ENCODE data around the gene PGS1. TPM values are rescaled to one million over a fixed set of nuclear protein-coding genes. Genes with fewer than 3 reads are reported as not detected.

PGS1 gene
- total RNA-seq, 5 donors from 2014 or later (not counting 1 experiment from before 2014, with no cell fraction given), result 60.5 to 87.2 (median 78.9) TPM

DNA sequence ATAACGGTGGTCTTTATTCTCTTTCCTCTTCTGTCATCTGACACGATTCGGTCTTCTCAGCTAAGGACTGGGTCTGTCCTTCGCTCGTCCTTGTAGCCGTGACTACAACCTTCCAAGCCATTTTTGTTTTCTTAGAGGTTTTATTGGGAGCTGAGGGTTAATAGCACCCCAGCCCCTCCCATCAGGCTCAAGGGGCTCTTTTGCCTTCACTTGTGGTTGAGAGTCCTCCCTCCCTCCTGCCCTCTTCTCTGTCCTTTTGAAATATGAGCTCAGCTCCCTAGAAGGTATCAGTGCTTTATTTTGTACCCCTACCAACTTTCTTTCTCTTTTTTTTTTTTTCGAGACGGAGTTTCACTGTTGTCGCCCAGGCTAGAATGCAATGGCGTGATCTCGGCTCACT, 43.2 kb upstream of the PGS1 start:
- ChIA-PET CTCF (interaction anchor here in 1 of 2 donors (0.5 kb wide), 1 partner anchor 377 kb away, joined by 6 read pairs; no protein-coding TSS in a partner anchor), POLR2A (interaction anchor here in 1 of 2 donors (1.5 kb wide), 1 partner anchor 19 kb away, joined by 3 read pairs; no protein-coding TSS in a partner anchor)
- H3K4me3 Mint-ChIP-seq, result no peak overlapping the region
- no peaks in the 10 kb centered on the region for H3K36me3 Mint-ChIP-seq
- H3K27me3 ChIP-seq (replicated peaks in 1 of 2; ENCODE audit: control insufficient read depth in 2 of 2, extremely low read depth in 1 of 2, insufficient read depth in 2 of 2, low read length in 1 of 2), result no peaks in the 10 kb centered on the region
- no peaks in the 10 kb centered on the region for H3K9me3 ChIP-seq
- H3K4me3 ChIP-seq (ENCODE audit: control insufficient read depth in 1 of 2, extremely low read depth in 1 of 2, low read length in 1 of 2), result no peak overlapping the region
- H3K27me3 Mint-ChIP-seq, result no peaks in the 10 kb centered on the region
- H3K27ac ChIP-seq (ENCODE audit: low read length), result no peak overlapping the region
- H3K36me3 ChIP-seq (ENCODE audit: control insufficient read depth in 2 of 2, extremely low read depth in 1 of 2, insufficient read depth in 1 of 2, low read length in 1 of 2), result no peaks in the 10 kb centered on the region
- ATAC-seq (replicated peaks in 1 of 4) (no peak), DNase-seq (no peak)
- no peak overlapping the region for H3K27ac Mint-ChIP-seq
- H3K4me1 ChIP-seq (ENCODE audit: control insufficient read depth in 1 of 2, extremely low read depth in 1 of 2, insufficient read depth in 2 of 2, low read length in 2 of 2), result peaks cover 20 to 37% of the 10 kb centered on the region in 2 experiments
- WGBS (ENCODE audit: insufficient coverage), result 92% methylated on average over 2 of the region's 11 CpGs
- H3K4me1 Mint-ChIP-seq, result peaks cover 35 to 56% (median 48%) of the 10 kb centered on the region in 3 donors
- H3K9me3 Mint-ChIP-seq, result no peaks in the 10 kb centered on the region

DNA sequence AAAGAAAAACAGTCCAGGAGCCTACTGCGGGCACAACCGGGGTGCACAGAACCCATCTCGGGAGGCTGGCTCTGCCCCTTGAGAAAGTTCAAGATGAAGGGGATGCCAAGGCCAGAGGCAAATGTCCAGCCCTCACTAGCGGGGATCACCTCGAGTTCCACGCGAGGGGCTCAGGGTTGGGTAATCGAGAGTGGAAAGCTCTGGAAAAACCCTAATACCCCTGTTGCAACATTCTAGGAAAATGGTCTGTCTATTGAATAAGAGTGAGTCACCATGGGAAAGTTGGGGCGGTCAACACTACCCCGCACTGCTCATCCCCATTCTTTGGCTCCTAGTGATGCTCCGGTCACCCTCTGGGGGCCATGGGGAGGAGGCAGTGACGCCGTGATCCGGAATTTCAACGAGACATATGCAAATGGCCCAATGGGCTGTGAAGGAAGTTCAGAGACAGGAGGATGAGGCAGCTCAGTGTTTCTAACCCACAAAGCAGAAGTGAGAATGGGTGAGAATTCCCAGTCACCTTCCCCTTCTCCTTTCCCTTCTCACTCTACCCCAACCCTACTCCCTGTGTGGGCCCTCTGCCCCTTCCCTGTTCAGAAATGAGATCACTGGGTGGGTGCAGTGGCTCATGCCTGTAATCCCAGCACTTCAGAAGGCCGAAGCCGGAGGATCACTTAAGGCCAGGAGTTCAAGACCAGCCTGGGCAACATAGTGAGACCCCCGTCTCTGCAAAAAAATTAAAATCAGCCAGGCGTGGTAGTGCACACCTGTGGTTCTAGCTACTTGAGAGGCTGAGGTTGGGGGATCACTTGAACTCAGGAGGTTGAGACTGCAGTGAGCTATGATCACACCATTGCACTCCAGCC, 41.0 kb upstream of the PGS1 start:
- WGBS (ENCODE audit: insufficient coverage), result 96% methylated on average over 4 of the region's 19 CpGs
- peaks cover 41 to 60% (median 52%) of the 10 kb centered on the region in 3 donors for H3K4me1 Mint-ChIP-seq
- Histone ChIP-seq H3K9me3 (no peaks in the 10 kb centered on the region), H3K27ac (ENCODE audit: low read length) (no peak overlapping the region), H3K27me3 (replicated peaks in 1 of 2; ENCODE audit: control insufficient read depth in 2 of 2, extremely low read depth in 1 of 2, insufficient read depth in 2 of 2, low read length in 1 of 2) (no peaks in the 10 kb centered on the region), H3K4me3 (ENCODE audit: control insufficient read depth in 1 of 2, extremely low read depth in 1 of 2, low read length in 1 of 2) (no peak overlapping the region), H3K36me3 (ENCODE audit: control insufficient read depth in 2 of 2, extremely low read depth in 1 of 2, insufficient read depth in 1 of 2, low read length in 1 of 2) (no peaks in the 10 kb centered on the region), H3K4me1 (ENCODE audit: control insufficient read depth in 1 of 2, extremely low read depth in 1 of 2, insufficient read depth in 2 of 2, low read length in 2 of 2) (peaks cover 18 to 54% of the 10 kb centered on the region in 2 experiments)
- peak overlapping the region in 1 of 2 donors; percentile 67 for H3K27ac Mint-ChIP-seq
- no peaks in the 10 kb centered on the region for H3K27me3 Mint-ChIP-seq
- ATAC-seq (replicated peaks in 1 of 4) (no peak), DNase-seq (no peak)
- no peak overlapping the region for H3K4me3 Mint-ChIP-seq
- POLR2A ChIA-PET, result no interaction called here
- no peaks in the 10 kb centered on the region for H3K9me3 Mint-ChIP-seq
- CTCF ChIA-PET, result no interaction called here
- H3K36me3 Mint-ChIP-seq, result no peaks in the 10 kb centered on the region

DNA sequence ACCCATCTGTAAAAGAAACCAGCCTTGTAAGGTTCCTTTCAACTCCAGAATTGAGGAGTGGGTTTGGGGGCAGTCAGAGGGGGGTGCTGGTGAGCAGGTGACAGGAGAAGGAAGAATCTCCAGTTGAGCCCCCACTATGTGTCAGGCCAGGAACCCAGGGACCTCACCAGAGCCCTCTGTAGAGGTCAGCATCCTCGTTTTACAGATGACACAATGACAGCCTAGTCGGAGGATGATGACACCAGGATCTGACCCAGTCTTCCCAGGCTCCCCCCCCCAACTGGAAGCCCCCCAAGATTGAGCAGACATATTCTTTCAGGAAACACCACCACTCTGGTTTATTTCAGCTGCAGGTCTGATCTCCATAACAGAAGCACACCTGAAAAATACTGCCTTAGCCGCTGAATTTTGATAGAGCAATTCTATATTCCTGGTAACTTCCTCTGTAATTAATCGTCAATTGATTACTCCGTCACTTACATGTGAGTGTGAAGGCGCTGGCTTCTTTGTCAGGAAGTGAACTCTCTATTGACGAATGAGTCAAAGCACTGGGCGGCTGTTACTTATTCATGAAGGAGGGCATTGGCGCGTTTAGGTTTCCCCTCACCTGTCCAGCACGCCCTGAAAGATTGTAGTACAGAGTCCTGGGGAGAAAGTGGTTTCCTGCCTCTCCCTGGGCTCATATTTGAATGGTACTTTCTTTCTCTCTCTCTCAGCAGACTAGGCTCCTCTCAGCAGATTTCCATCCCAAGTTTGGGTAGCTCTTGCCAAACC, 39.8 kb upstream of the PGS1 start:
- 60% methylated on average over 1 of the region's 11 CpGs for WGBS (ENCODE audit: insufficient coverage)
- no peaks in the 10 kb centered on the region for H3K27me3 ChIP-seq (replicated peaks in 1 of 2; ENCODE audit: control insufficient read depth in 2 of 2, extremely low read depth in 1 of 2, insufficient read depth in 2 of 2, low read length in 1 of 2)
- no peaks in the 10 kb centered on the region for H3K9me3 ChIP-seq
- H3K27ac ChIP-seq (ENCODE audit: low read length), result no peak overlapping the region
- DNase-seq (peak in 4 of 35 experiments; percentile 22 to 48 (median 28)), ATAC-seq (replicated peaks in 1 of 4) (no peak)
- ChIA-PET POLR2A (interaction anchor here (0.7 to 0.8 kb wide), 2 partner anchors 87 to 225 kb away, joined by 3 to 8 read pairs; no protein-coding TSS in a partner anchor), CTCF (interaction anchor here (0.6 to 1.0 kb wide), 2 partner anchors 24 to 273 kb away, joined by 3 to 4 read pairs; no protein-coding TSS in a partner anchor)
- Mint-ChIP-seq H3K36me3 (no peaks in the 10 kb centered on the region), H3K9me3 (no peaks in the 10 kb centered on the region), H3K4me1 (peaks cover 43 to 62% (median 52%) of the 10 kb centered on the region in 3 donors), H3K27ac (peak overlapping the region; percentile 75 to 87), H3K27me3 (no peaks in the 10 kb centered on the region), H3K4me3 (peak overlapping the region in 2 of 3 donors; percentile 7 to 22)
- no peaks in the 10 kb centered on the region for H3K36me3 ChIP-seq (ENCODE audit: control insufficient read depth in 2 of 2, extremely low read depth in 1 of 2, insufficient read depth in 1 of 2, low read length in 1 of 2)
- peaks cover 20 to 55% of the 10 kb centered on the region in 2 experiments for H3K4me1 ChIP-seq (ENCODE audit: control insufficient read depth in 1 of 2, extremely low read depth in 1 of 2, insufficient read depth in 2 of 2, low read length in 2 of 2)
- H3K4me3 ChIP-seq (ENCODE audit: control insufficient read depth in 1 of 2, extremely low read depth in 1 of 2, low read length in 1 of 2), result no peak overlapping the region

DNA sequence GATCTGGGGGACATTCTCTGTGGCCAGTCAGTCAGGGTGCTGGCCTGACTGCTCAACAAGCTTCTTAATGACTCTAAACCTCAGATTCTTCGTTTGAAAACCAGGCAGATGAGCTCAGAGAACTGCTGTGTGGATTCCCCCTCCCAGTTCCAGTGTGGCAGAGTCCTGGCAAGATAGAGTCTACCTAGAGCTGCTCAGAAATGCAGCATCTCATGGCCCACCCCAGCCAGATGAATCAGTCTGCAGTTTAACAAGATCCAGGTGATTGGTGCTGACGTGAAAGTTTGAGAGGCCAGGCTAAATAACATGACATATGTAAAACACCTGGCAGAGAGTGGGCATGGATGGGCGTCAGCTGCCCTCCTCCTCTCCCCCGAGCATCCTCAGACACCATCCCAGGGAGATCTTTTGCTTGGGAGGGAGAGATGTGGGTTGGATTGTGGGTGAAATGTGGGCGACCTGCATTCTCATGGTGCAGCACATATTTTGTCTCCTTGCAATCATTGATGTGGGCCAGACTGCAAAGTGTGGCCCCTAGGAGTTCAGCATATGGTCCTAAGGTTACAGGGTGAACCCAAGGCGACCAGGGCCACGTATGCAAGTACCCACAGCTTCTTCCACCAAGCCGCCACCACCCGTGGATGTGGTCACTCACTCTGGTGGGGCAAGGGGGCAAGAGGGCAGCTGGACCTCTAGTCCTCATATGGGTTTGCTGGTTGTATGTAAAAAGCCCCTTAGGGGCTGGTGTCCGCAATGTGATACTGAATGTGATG, 38.1 kb upstream of the PGS1 start:
- no peaks in the 10 kb centered on the region for H3K27me3 Mint-ChIP-seq
- H3K4me3 Mint-ChIP-seq, result peak overlapping the region; percentile 67 to 78 (median 76)
- H3K27ac Mint-ChIP-seq, result peak overlapping the region; percentile 62 to 92

DNA sequence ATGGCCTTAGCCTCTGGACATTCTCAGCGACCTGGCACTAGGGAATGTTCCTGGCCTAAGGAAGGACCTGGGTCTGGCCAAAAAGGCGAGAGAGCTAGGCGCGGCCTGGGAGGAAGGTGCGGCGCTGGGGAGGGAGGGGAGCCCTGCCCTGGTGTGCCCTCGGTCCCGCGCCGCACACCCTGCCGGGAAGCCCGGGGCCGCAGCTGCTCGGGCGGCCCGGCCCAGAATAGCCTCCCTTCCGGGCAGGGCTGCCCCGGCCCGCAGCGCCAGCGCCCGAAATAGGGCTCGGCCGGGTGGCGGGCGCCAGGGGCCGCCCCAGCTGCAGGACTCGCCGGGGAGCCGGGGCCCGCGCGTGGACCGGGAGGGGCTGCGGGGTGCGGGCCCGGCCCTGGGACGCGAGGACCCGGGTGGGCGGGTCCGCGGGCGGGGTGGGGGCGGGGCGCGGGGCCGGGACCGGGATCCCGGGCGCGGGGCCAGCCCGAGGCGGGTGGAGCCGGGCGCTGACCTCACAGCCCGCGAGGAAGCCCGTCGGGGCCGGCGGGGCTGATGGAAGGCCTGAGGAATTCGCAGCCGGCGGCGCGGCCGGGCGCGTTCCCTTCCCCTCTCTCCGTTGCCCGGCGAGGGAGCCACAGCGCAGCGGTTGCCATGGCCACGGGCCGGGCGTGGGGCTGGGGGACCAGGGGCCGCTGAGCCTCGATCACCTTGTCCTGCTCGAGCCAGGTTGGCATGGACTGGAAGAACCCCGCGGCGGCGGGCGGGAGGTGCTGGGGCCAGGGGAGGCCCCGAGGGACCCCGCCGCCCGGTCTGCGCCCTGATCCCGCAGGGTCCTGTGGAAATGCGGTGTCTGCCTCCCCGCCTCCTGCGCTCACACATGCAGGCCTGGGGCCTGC, 36.6 kb upstream of the PGS1 start:
- H3K4me1 Mint-ChIP-seq, result peaks cover 60 to 77% (median 66%) of the 10 kb centered on the region in 3 donors
- POLR2A ChIA-PET, result no interaction called here
- no peak overlapping the region for H3K27ac Mint-ChIP-seq
- Histone ChIP-seq H3K36me3 (ENCODE audit: control insufficient read depth in 2 of 2, extremely low read depth in 1 of 2, insufficient read depth in 1 of 2, low read length in 1 of 2) (no peaks in the 10 kb centered on the region), H3K4me1 (ENCODE audit: control insufficient read depth in 1 of 2, extremely low read depth in 1 of 2, insufficient read depth in 2 of 2, low read length in 2 of 2) (peaks cover 36 to 82% of the 10 kb centered on the region in 2 experiments), H3K27ac (ENCODE audit: low read length) (no peak overlapping the region), H3K27me3 (replicated peaks in 1 of 2; ENCODE audit: control insufficient read depth in 2 of 2, extremely low read depth in 1 of 2, insufficient read depth in 2 of 2, low read length in 1 of 2) (no peaks in the 10 kb centered on the region), H3K4me3 (ENCODE audit: control insufficient read depth in 1 of 2, extremely low read depth in 1 of 2, low read length in 1 of 2) (peak overlapping the region; percentile 2 to 20), H3K9me3 (no peaks in the 10 kb centered on the region)
- H3K36me3 Mint-ChIP-seq, result no peaks in the 10 kb centered on the region
- H3K27me3 Mint-ChIP-seq, result no peaks in the 10 kb centered on the region
- peak overlapping the region; percentile 39 to 78 (median 52) for H3K4me3 Mint-ChIP-seq
- CTCF ChIA-PET, result no interaction called here
- WGBS (ENCODE audit: insufficient coverage), result 14% methylated on average over 80 of the region's 95 CpGs
- ATAC-seq (replicated peaks in 1 of 4), result peak in 3 of 4 experiments; percentile 4 to 18 (median 6)
- no peaks in the 10 kb centered on the region for H3K9me3 Mint-ChIP-seq
- peak in 1 of 35 experiments; percentile 51 for DNase-seq

More for the DNA sequence above, 38.1 kb upstream of the PGS1 start:
- Mint-ChIP-seq H3K36me3 (no peaks in the 10 kb centered on the region), H3K9me3 (no peaks in the 10 kb centered on the region), H3K4me1 (peaks cover 51 to 64% (median 53%) of the 10 kb centered on the region in 3 donors)
- Histone ChIP-seq H3K9me3 (no peaks in the 10 kb centered on the region), H3K4me3 (ENCODE audit: control insufficient read depth in 1 of 2, extremely low read depth in 1 of 2, low read length in 1 of 2) (no peak overlapping the region), H3K27me3 (replicated peaks in 1 of 2; ENCODE audit: control insufficient read depth in 2 of 2, extremely low read depth in 1 of 2, insufficient read depth in 2 of 2, low read length in 1 of 2) (no peaks in the 10 kb centered on the region), H3K4me1 (ENCODE audit: control insufficient read depth in 1 of 2, extremely low read depth in 1 of 2, insufficient read depth in 2 of 2, low read length in 2 of 2) (peaks cover 30 to 67% of the 10 kb centered on the region in 2 experiments), H3K27ac (ENCODE audit: low read length) (no peak overlapping the region), H3K36me3 (ENCODE audit: control insufficient read depth in 2 of 2, extremely low read depth in 1 of 2, insufficient read depth in 1 of 2, low read length in 1 of 2) (no peaks in the 10 kb centered on the region)
- POLR2A ChIA-PET, result no interaction called here
- ATAC-seq (replicated peaks in 1 of 4) (no peak), DNase-seq (no peak)
- WGBS (ENCODE audit: insufficient coverage), result 82% methylated on average over 3 of the region's 10 CpGs
- CTCF ChIA-PET, result interaction anchor here (0.5 to 1.3 kb wide), 3 partner anchors 20 to 64 kb away, joined by 4 to 9 read pairs (median 5); no protein-coding TSS in a partner anchor

Measured in T-cell (primary cell).